HepG2 (cell line): ENCODE measurements around the gene UBAC1. TPM values are rescaled to one million over a fixed set of nuclear protein-coding genes. Genes with fewer than 3 reads are reported as not detected.

Experiments
- ARNTL ChIP-seq: sonication (generic); formaldehyde crosslinking; IDR thresholded peaks from 2 replicates; pipeline ENCODE4 v1.4.0; 2020; ENCODE audit warnings: mild to moderate bottlenecking, missing genetic modification reagents
- BHLHE40 ChIP-seq: IDR thresholded peaks from 2 replicates; pipeline ENCODE4 v1.6.1; 2011; ENCODE audit warnings: low read length, improper control_type of control experiment
- DR1 ChIP-seq: sonication (generic); formaldehyde crosslinking; IDR thresholded peaks from 2 replicates; pipeline ENCODE4 v1.8.0; 2021; ENCODE audit warnings: mild to moderate bottlenecking, missing genetic modification reagents, inconsistent platforms
- HOXD1 ChIP-seq: sonication (generic); formaldehyde crosslinking; IDR thresholded peaks from 2 replicates; pipeline ENCODE4 v1.5.0; 2020; ENCODE audit warnings: missing genetic modification reagents
- JUNB ChIP-seq: sonication (generic); formaldehyde crosslinking; IDR thresholded peaks from 2 replicates; pipeline ENCODE4 v1.8.0; 2022; ENCODE audit warnings: missing genetic modification reagents, mild to moderate bottlenecking, borderline replicate concordance
- KMT2A ChIP-seq: sonication (generic); formaldehyde crosslinking; IDR thresholded peaks from 2 replicates; pipeline ENCODE4 v1.4.0; 2020; ENCODE audit warnings: missing genetic modification reagents
- MATR3 ChIP-seq: sonication (generic); formaldehyde crosslinking; IDR thresholded peaks from 2 replicates; pipeline ENCODE4 v1.4.0; 2020; ENCODE audit warnings: missing genetic modification reagents
- NFATC3 ChIP-seq: sonication (generic); formaldehyde crosslinking; IDR thresholded peaks from 2 replicates; pipeline ENCODE4 v1.5.1; 2020; ENCODE audit warnings: mild to moderate bottlenecking, missing genetic modification reagents
- REST ChIP-seq, 2 experiments: IDR thresholded peaks; 2 replicates each; pipeline ENCODE4 v1.6.1; 2011 to 2012; ENCODE audit warnings: low read length in 2 of 2, borderline replicate concordance in 1 of 2, low read depth in 1 of 2, mild to moderate bottlenecking in 1 of 2, moderate library complexity in 1 of 2
- SAP130 ChIP-seq: IDR thresholded peaks from 2 replicates; pipeline ENCODE4 v1.6.1; 2016; ENCODE audit warnings: low read depth
- SRSF1 ChIP-seq: fragments of 200-400 bp; formaldehyde crosslinking; optimal IDR thresholded peaks from 2 replicates; pipeline ENCODE3; 2017; ENCODE audit warnings: mild to moderate bottlenecking, low read depth, low read length, moderate library complexity
- SRY ChIP-seq: sonication (generic); formaldehyde crosslinking; IDR thresholded peaks from 2 replicates; pipeline ENCODE4 v1.8.0; 2022; ENCODE audit warnings: mild to moderate bottlenecking, missing genetic modification reagents
- THYN1 ChIP-seq: sonication (generic); formaldehyde crosslinking; IDR thresholded peaks from 2 replicates; pipeline ENCODE4 v1.8.1; 2023; ENCODE audit warnings: low read depth, mild to moderate bottlenecking, moderate library complexity, missing genetic modification reagents, borderline replicate concordance
- YEATS4 ChIP-seq: sonication (generic); formaldehyde crosslinking; IDR thresholded peaks from 2 replicates; pipeline ENCODE4 v1.4.0; 2020; ENCODE audit warnings: missing genetic modification reagents, borderline replicate concordance
- ZNF136 ChIP-seq: sonication (generic); formaldehyde crosslinking; IDR thresholded peaks from 2 replicates; pipeline ENCODE4 v1.8.1; 2022; ENCODE audit warnings: low read depth, mild to moderate bottlenecking, moderate library complexity, missing genetic modification reagents
- ZNF629 ChIP-seq: sonication (generic); formaldehyde crosslinking; conservative IDR thresholded peaks from 2 replicates; pipeline ENCODE4 v1.5.0; 2020; ENCODE audit warnings: missing genetic modification reagents
- ZNF777 ChIP-seq: sonication (generic); formaldehyde crosslinking; IDR thresholded peaks from 2 replicates; pipeline ENCODE4 v1.4.0; 2020; ENCODE audit warnings: missing genetic modification reagents
- ZNF781 ChIP-seq: sonication (generic); formaldehyde crosslinking; IDR thresholded peaks from 2 replicates; pipeline ENCODE4 v1.5.1; 2020; ENCODE audit warnings: borderline replicate concordance, mild to moderate bottlenecking, missing genetic modification reagents; ENCODE audit errors: not compliant biosample characterization
- ZSCAN20 ChIP-seq: sonication (generic); formaldehyde crosslinking; IDR thresholded peaks from 2 replicates; pipeline ENCODE4 v1.4.0; 2020; ENCODE audit warnings: missing genetic modification reagents, mild to moderate bottlenecking, borderline replicate concordance
- polyA plus RNA-seq, 8 experiments: library from polyadenylated mRNA; depleted of rRNA in 3 of 8; stranded (reverse) in 7 of 8; unstranded in 1 of 8; fragments of >200 nt; fragmentation: Illumina TruSeq in 4 of 8; extraction: Trizol in 4 of 8; gene quantifications; 2 replicates each; pipeline versions ENCODE4 v1.2.1 to v1.2.3, GENCODE V29; 2011 to 2016; ENCODE audit warnings: low read depth in 4 of 8, missing spikeins in 1 of 8, mixed read lengths in 1 of 8; ENCODE audit not compliant: insufficient read depth in 1 of 8
- total RNA-seq, 5 experiments: library from RNA; depleted of rRNA; stranded (reverse); fragments of >200 nt; fragmentation: Illumina TruSeq; extraction: Trizol; gene quantifications; 2 replicates each; pipeline ENCODE4 v1.2.3, GENCODE V29; 2016; ENCODE audit warnings: low read depth in 1 of 5
- TF ChIP-seq, protein P1 (sequence below): sonication (generic); formaldehyde crosslinking; IDR thresholded peaks from 2 replicates; pipeline ENCODE4 v1.4.0; 2020; ENCODE audit warnings: missing genetic modification reagents, low read depth, mild to moderate bottlenecking, borderline replicate concordance
- TF ChIP-seq, protein P2 (sequence below): sonication (generic); formaldehyde crosslinking; conservative IDR thresholded peaks from 2 replicates; pipeline ENCODE4 v1.8.0; 2022; ENCODE audit warnings: mild to moderate bottlenecking, moderate library complexity, missing genetic modification reagents

Gene UBAC1
- total and polyA plus RNA-seq, 2 of the 13 experiments (the other 11 are each of a cell fraction or from before 2014, with no cell fraction given), result 32.2 to 34.1 TPM

DNA sequence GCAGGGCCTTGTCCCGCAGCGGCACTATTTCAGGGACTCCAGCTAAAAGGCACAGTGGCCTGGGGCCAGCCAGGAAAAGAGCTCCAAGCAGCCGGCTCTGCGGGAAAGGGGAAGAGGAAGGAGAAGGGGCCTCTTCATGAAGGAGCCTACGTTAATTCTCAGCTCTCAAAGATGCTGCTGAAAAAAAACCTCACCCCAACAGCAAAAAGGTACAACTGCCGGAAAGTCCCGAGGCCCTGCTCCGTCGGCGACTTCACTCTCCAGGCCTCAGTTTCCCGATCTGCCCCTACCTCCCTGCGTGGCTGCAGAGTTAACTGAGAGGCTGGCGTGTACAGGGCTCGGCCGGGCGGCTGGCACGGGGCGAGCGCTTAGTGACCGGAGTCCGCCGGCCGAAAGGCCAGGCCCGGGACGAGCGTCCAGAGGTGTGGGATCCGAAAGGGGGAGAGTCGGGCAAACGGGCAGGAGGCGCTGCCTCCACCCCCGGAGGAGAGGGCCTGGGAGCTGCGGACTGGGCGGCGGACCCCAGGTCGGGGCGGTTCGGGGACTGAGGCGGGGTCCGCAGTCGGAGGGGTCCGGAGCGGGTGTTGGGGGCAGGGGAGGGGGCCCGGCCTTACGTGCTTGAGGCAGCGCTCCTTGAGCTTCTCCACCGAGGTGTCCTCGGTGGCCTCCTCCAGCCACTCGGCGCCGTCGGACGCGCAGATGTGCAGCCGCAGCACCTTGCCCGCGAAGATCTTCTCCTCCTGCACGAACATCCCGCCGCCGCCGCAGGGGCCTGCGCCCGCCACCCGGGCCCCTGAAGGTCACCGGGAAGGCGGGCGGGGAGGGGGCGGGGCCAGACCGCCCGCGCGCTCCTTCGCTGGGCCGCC is 529 bp downstream of the UBAC1 start (continued):
- TF ChIP-seq REST (IDR thresholded peaks at IDR 0.05; ENCODE audit: borderline replicate concordance in 1 of 2, low read depth in 1 of 2, low read length in 2 of 2) (no peak), HOXD1 (CRISPR knock-in tag) (no peak; the same call in 1 of the 2 replicates), DR1 (CRISPR knock-in tag) (no peak), SRSF1 (peak; percentile 40), THYN1 (CRISPR knock-in tag) (no peak), SAP130 (CRISPR knock-in tag) (no peak), ARNTL (CRISPR knock-in tag) (no peak), ZNF777 (CRISPR knock-in tag) (peak; percentile 94), ZNF629 (CRISPR knock-in tag) (no peak), YEATS4 (CRISPR knock-in tag) (peak; percentile 54; the same call in 1 of the 2 replicates), ZNF136 (no peak), NFATC3 (CRISPR knock-in tag) (no peak), JUNB (no peak), ZSCAN20 (CRISPR knock-in tag) (no peak), SRY (CRISPR knock-in tag) (no peak), MATR3 (CRISPR knock-in tag) (no peak), BHLHE40 (no peak), KMT2A (CRISPR knock-in tag) (no peak), ZNF781 (no peak)
- TF ChIP-seq, protein P1, sequence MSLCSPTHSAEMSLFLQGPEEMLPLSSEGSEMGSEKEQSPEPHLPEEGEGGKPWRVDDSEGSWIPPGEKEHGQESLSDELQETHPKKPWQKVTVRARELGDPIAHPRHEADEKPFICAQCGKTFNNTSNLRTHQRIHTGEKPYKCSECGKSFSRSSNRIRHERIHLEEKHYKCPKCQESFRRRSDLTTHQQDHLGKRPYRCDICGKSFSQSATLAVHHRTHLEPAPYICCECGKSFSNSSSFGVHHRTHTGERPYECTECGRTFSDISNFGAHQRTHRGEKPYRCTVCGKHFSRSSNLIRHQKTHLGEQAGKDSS (CRISPR knock-in tag), result no peak
- TF ChIP-seq, protein P2, sequence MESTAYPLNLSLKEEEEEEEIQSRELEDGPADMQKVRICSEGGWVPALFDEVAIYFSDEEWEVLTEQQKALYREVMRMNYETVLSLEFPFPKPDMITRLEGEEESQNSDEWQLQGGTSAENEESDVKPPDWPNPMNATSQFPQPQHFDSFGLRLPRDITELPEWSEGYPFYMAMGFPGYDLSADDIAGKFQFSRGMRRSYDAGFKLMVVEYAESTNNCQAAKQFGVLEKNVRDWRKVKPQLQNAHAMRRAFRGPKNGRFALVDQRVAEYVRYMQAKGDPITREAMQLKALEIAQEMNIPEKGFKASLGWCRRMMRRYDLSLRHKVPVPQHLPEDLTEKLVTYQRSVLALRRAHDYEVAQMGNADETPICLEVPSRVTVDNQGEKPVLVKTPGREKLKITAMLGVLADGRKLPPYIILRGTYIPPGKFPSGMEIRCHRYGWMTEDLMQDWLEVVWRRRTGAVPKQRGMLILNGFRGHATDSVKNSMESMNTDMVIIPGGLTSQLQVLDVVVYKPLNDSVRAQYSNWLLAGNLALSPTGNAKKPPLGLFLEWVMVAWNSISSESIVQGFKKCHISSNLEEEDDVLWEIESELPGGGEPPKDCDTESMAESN, result peak; percentile 38; the same call in 1 of the 2 replicates
